Endothelial cell (in vitro differentiated cells): ENCODE data around the gene CREB3L1. TPM values are rescaled to one million over a fixed set of nuclear protein-coding genes. Genes with fewer than 3 reads are reported as not detected.

Experiments
- DNase-seq: peaks from one replicate; pipeline ENCODE4 v3.0.0; 2021; ENCODE audit warnings: low spot score
- H3K27ac Mint-ChIP-seq: one replicate; pipeline ENCODE4 v1.8.0; 2021; ENCODE audit warnings: mixed read lengths, inconsistent platforms; ENCODE audit not compliant: unreplicated experiment
- H3K27me3 Mint-ChIP-seq: one replicate; pipeline ENCODE4 v1.8.0; 2021; ENCODE audit warnings: mild to moderate bottlenecking, moderate library complexity, mixed read lengths, inconsistent platforms; ENCODE audit not compliant: unreplicated experiment
- H3K36me3 Mint-ChIP-seq: one replicate; pipeline ENCODE4 v1.8.0; 2021; ENCODE audit warnings: mild to moderate bottlenecking, low read depth, mixed read lengths, inconsistent platforms; ENCODE audit not compliant: unreplicated experiment
- H3K4me1 Mint-ChIP-seq: one replicate; pipeline ENCODE4 v1.8.0; 2021; ENCODE audit warnings: mild to moderate bottlenecking, mixed read lengths, inconsistent platforms; ENCODE audit not compliant: unreplicated experiment
- H3K4me3 Mint-ChIP-seq: one replicate; pipeline ENCODE4 v1.8.0; 2021; ENCODE audit warnings: mild to moderate bottlenecking, mixed read lengths, inconsistent platforms; ENCODE audit not compliant: unreplicated experiment
- H3K9me3 Mint-ChIP-seq: one replicate; pipeline ENCODE4 v1.8.0; 2021; ENCODE audit warnings: mixed read lengths, inconsistent platforms; ENCODE audit not compliant: unreplicated experiment
- total RNA-seq: library from RNA; stranded (reverse); fragmentation: NEBNext Ultra II Directional; extraction: Animal tissue kit (Norgen Biotek cat#: 25700); gene quantifications from one replicate; pipeline ENCODE4 v1.2.1, GENCODE V29; 2021; ENCODE audit not compliant: unreplicated experiment
- TF ChIP-seq, protein P1 (sequence below): fragments of 200-600 bp; sonication (generic); IDR thresholded peaks from one replicate; pipeline ENCODE4 v1.5.0; 2021; ENCODE audit warnings: antibody characterized with exemption; ENCODE audit not compliant: unreplicated experiment

Gene CREB3L1
- total RNA-seq, 1 donor from 2014 or later: 21.6 TPM

DNA sequence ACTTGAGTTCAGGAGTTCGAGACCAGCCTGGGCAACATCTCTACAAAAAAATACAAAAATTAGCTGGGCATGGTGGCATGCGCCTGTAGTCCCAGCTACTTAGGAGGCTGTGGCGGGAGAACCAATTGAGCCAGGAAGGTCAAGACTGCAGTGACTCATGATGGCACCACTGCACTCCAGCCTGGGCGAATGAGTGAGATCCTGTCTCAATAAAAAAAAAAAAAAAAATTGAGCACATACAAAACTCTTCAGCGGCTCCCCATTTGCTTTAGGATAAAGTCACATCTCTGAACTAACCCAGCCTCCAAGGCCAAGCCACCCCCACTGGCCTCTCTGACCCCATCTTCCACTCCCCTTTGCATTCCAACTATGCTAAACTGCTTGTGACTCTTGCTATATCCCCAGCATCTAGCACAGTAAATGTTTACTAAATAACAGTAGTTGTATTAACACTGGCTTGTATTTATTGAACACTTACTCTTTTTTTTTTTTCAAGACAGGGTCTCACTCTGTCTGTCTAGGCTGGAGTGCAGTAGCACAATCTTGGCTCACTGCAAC is 28.9 kb downstream of the CREB3L1 start:
- DNase-seq: no peak
- H3K4me3 Mint-ChIP-seq: no peak overlapping the region
- no peaks in the 10 kb centered on the region for H3K27me3 Mint-ChIP-seq
- H3K4me1 Mint-ChIP-seq: no peaks in the 10 kb centered on the region
- H3K9me3 Mint-ChIP-seq: no peaks in the 10 kb centered on the region
- H3K27ac Mint-ChIP-seq: no peak overlapping the region
- TF ChIP-seq, protein P1, sequence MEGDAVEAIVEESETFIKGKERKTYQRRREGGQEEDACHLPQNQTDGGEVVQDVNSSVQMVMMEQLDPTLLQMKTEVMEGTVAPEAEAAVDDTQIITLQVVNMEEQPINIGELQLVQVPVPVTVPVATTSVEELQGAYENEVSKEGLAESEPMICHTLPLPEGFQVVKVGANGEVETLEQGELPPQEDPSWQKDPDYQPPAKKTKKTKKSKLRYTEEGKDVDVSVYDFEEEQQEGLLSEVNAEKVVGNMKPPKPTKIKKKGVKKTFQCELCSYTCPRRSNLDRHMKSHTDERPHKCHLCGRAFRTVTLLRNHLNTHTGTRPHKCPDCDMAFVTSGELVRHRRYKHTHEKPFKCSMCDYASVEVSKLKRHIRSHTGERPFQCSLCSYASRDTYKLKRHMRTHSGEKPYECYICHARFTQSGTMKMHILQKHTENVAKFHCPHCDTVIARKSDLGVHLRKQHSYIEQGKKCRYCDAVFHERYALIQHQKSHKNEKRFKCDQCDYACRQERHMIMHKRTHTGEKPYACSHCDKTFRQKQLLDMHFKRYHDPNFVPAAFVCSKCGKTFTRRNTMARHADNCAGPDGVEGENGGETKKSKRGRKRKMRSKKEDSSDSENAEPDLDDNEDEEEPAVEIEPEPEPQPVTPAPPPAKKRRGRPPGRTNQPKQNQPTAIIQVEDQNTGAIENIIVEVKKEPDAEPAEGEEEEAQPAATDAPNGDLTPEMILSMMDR: no peak
- H3K36me3 Mint-ChIP-seq: peaks cover 6% of the 10 kb centered on the region

DNA sequence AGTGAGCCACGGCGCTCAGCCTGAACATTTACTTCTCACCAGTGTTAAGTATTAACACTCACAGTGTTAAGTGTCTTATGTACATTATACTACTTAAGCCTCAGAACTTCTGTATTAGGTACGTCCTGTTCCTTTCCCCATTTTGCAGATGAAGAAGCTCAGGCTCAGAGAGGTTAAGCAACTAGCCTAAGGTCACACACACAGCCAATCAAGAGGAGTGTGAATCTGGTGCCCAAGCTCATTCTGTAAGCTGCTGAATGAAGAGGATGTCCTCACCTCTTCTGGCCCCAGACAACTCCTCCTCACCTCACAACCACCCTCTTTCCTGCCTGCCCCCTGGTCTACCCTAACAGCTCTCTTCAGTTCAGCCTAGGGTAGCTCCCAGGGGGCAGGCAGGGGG is 29.9 kb downstream of the CREB3L1 start:
- TF ChIP-seq, protein P1: no peak
- Mint-ChIP-seq H3K27me3 (no peaks in the 10 kb centered on the region), H3K9me3 (no peaks in the 10 kb centered on the region), H3K4me1 (no peaks in the 10 kb centered on the region), H3K4me3 (no peak overlapping the region), H3K27ac (no peak overlapping the region), H3K36me3 (peaks cover 6% of the 10 kb centered on the region)
- no peak for DNase-seq

DNA sequence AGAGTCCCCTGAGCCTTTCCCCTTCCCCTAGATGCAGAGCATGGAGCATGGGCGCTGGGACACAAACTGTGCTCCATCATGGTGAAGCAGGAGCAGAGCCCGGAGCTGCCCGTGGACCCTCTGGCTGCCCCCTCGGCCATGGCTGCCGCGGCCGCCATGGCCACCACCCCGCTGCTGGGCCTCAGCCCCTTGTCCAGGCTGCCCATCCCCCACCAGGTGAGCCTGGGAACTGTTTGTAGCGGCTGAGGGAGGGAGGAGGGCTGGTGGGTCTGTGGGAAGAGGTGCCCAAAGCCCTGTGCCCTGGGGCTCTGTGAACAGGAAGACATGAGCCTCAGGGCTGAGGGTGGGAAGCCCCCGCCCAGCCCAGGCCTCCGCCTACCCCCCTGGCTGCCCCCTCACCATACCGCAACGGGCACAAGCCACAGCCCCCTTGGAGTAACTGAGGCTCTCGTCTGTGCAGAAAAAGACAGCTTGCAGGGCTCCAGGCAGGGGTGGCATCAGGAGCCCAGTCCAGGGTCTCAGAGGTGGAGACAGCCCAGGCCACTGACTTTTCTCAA is 30.4 kb downstream of the CREB3L1 start:
- no peak for DNase-seq
- TF ChIP-seq, protein P1: no peak
- no peaks in the 10 kb centered on the region for H3K4me1 Mint-ChIP-seq
- H3K27ac Mint-ChIP-seq: no peak overlapping the region
- peaks cover 6% of the 10 kb centered on the region for H3K36me3 Mint-ChIP-seq
- H3K9me3 Mint-ChIP-seq: no peaks in the 10 kb centered on the region
- no peak overlapping the region for H3K4me3 Mint-ChIP-seq
- no peaks in the 10 kb centered on the region for H3K27me3 Mint-ChIP-seq

DNA sequence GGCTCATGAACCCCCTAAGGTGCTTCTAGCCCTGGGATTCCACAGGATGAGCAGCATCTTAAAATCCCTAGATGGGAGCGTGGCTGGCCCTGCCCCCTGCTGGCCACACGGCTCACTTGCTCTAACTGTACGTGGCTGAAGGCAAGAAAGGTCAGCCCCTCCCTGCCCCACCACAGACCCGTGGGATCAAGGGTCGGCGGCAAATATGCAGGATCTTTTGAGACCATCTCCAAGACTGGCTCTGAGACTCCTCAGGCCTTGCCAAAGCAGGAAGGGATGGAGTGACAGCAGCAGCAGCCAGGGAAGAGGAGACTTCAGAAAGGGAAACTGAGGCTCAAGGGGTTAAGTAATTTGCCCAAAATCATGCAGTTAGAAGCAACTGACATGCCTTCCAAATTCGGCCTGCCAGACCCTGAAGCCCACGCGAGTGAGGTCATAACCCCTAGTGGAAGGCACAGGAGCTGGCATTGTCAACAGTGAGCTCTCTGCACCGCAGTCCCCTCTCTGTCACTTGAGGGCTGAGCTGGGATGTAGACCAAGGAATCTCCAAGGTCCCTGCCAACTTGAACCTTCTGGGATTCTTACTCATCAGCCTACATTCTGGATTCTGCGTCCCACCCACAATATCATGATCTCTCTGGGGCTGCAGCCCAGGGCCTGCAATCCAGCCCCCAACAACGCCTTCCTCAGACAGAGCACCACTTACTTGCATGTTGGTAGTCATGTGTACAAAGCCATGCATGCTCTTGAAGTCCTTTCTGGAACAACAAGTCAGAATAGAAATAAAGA is 31.4 kb downstream of the CREB3L1 start:
- H3K9me3 Mint-ChIP-seq: no peaks in the 10 kb centered on the region
- peaks cover 6% of the 10 kb centered on the region for H3K36me3 Mint-ChIP-seq
- no peaks in the 10 kb centered on the region for H3K4me1 Mint-ChIP-seq
- TF ChIP-seq, protein P1: peak; percentile 86
- H3K4me3 Mint-ChIP-seq: peak overlapping the region; percentile 11
- H3K27me3 Mint-ChIP-seq: no peaks in the 10 kb centered on the region
- H3K27ac Mint-ChIP-seq: no peak overlapping the region
- peak; percentile 78 for DNase-seq

DNA sequence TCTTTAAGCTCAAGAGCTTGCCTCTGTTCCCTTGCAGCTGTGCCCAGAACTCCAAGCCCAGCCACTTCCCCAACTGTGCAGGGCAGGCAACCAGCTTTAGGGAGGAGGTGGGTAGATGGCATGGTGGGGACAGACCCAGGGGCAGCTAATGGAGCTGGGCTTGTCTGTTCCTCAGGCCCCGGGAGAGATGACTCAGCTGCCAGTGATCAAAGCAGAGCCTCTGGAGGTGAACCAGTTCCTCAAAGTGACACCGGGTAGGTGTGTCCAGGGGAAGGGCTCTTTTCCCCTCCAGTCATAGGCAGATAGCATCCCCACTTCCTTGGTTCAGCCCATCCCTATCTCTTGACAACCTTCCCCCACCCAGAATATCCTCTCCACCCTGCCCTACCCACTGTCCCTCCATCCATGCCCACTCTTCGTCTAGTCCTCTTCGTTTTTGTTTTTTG is 32.4 kb downstream of the CREB3L1 start:
- TF ChIP-seq, protein P1: no peak

More for the DNA sequence above, 32.4 kb downstream of the CREB3L1 start:
- Mint-ChIP-seq H3K4me3 (no peak overlapping the region), H3K36me3 (peaks cover 6% of the 10 kb centered on the region), H3K9me3 (no peaks in the 10 kb centered on the region), H3K27ac (peak overlapping the region; percentile 48), H3K27me3 (no peaks in the 10 kb centered on the region), H3K4me1 (no peaks in the 10 kb centered on the region)
- no peak for DNase-seq
